NOMO-1 (cell line): ENCODE results near the gene AXIN1.
"Not testable (repeated sequence)": the region's sequence is repeated elsewhere in the genome, so short reads cannot be mapped to it uniquely, and the experiment has no call there.

Experiments
- DNase-seq, 2 experiments: peaks; one replicate each; lab custom pipeline; 2025; ENCODE audit not compliant: unreplicated experiment in 2 of 2; lab: John Stamatoyannopoulos, UW

Gene AXIN1

GRCh38 chr16:268141-269053, 84.1 kb downstream of the AXIN1 start:
- DNase-seq = no peak

- not testable (repeated sequence) for DNase-seq
Observed at GRCh38 chr16:267562-267961, 85.0 kb downstream of the AXIN1 start.

- DNase-seq = no peak
Observed at GRCh38 chr16:266258-267164, 86.0 kb downstream of the AXIN1 start.

GRCh38 chr16:265711-266110, 86.8 kb downstream of the AXIN1 start:
- no peak for DNase-seq

- DNase-seq = no peak
Observed at GRCh38 chr16:265002-265529, 87.5 kb downstream of the AXIN1 start.

- DNase-seq = no peak
Observed at GRCh38 chr16:264440-264951, 88.0 kb downstream of the AXIN1 start.

- DNase-seq = no peak
Observed at GRCh38 chr16:263944-264343, 88.6 kb downstream of the AXIN1 start.

- no peak for DNase-seq
Observed at GRCh38 chr16:263182-263774, 89.2 kb downstream of the AXIN1 start.

GRCh38 chr16:262121-262745, 90.3 kb downstream of the AXIN1 start:
- DNase-seq = no peak

- no peak for DNase-seq
Observed at GRCh38 chr16:261031-261691, 91.4 kb downstream of the AXIN1 start.

GRCh38 chr16:260326-260725, 92.2 kb downstream of the AXIN1 start:
- DNase-seq = no peak

- no peak for DNase-seq
Observed at GRCh38 chr16:259814-260253, 92.7 kb downstream of the AXIN1 start.

GRCh38 chr16:259226-259625, 93.3 kb downstream of the AXIN1 start:
- no peak for DNase-seq

- DNase-seq = not testable (repeated sequence)
Observed at GRCh38 chr16:258091-258490, 94.4 kb downstream of the AXIN1 start.

GRCh38 chr16:255183-255582, 97.3 kb downstream of the AXIN1 start:
- DNase-seq = no peak

GRCh38 chr16:254461-254860, 98.1 kb downstream of the AXIN1 start:
- no peak for DNase-seq

GRCh38 chr16:253833-254232, 98.7 kb downstream of the AXIN1 start:
- no peak for DNase-seq

GRCh38 chr16:252366-253337, 99.9 kb downstream of the AXIN1 start:
- no peak for DNase-seq

- no peak for DNase-seq
Observed at GRCh38 chr16:249431-249830, 103.1 kb downstream of the AXIN1 start.
